Vagina (tissue), 2 donors: ENCODE measurements around the gene TBXA2R. TPM values are rescaled to one million over a fixed set of nuclear protein-coding genes. Genes with fewer than 3 reads are reported as not detected.

Experiments used
- DNase-seq, 2 donors: peaks; one replicate each; pipeline ENCODE4 v3.0.0-alpha.2; 2017; ENCODE audit errors: extremely low spot score in 2 of 2
- H3K27ac ChIP-seq: fragments of 200-600 bp; sonication (generic); one replicate; pipeline ENCODE4 v1.5.1; 2019
- H3K27me3 ChIP-seq: fragments of 200-600 bp; sonication (generic); one replicate; pipeline ENCODE4 v1.5.1; 2019
- H3K36me3 ChIP-seq, 2 donors: fragments of 200-600 bp; sonication (generic); one replicate each; pipeline ENCODE4 v1.5.1; 2017 to 2019
- H3K4me1 ChIP-seq: fragments of 200-600 bp; sonication (generic); one replicate; pipeline ENCODE4 v1.5.1; 2019
- H3K4me3 ChIP-seq, 2 donors: fragments of 200-600 bp; sonication (generic); 1 replicate in 1 of 2; 2 replicates in 1 of 2; pipeline ENCODE4 v1.5.1; 2016 to 2019
- H3K9me3 ChIP-seq: fragments of 200-600 bp; sonication (generic); one replicate; pipeline ENCODE4 v1.5.1; 2019
- CTCF ChIP-seq, 3 experiments: fragments of 450-650 bp in 2 of 3; fragments of 200-600 bp in 1 of 3; sonication (generic) in 1 of 3; IDR thresholded peaks; one replicate each; pipeline ENCODE4 v1.5.1; 2017 to 2019; ENCODE audit warnings: antibody characterized with exemption in 3 of 3, mild to moderate bottlenecking in 2 of 3, moderate library complexity in 2 of 3
- POLR2A ChIP-seq, 2 donors: fragments of 450-650 bp; IDR thresholded peaks; one replicate each; pipeline ENCODE4 v1.6.1; 2017; ENCODE audit warnings: antibody characterized with exemption in 2 of 2, mild to moderate bottlenecking in 2 of 2, moderate library complexity in 2 of 2
- POLR2AphosphoS5 ChIP-seq, 2 donors: sonication (generic); formaldehyde crosslinking; IDR thresholded peaks; one replicate each; pipeline ENCODE4 v1.9.0; 2017; ENCODE audit warnings: antibody characterized with exemption in 2 of 2, mild to moderate bottlenecking in 2 of 2, low read depth in 1 of 2; ENCODE audit not compliant: insufficient read depth in 1 of 2
- intact Hi-C: fragments of 100-400 bp; cut with DNase I; formaldehyde crosslinking; loops from one replicate; pipeline ENCODE4 v1.15.1; 2023
- total RNA-seq: library from RNA; depleted of rRNA; stranded (reverse); fragments of >200 nt; gene quantifications from one replicate; pipeline ENCODE4 v1.2.3, GENCODE V29; 2016

The TBXA2R gene
- total RNA-seq, 1 donor from 2014 or later = 1.7 TPM

- no peak for DNase-seq
- no peaks in the 10 kb centered on the region for H3K9me3 ChIP-seq
- peaks cover 17% of the 10 kb centered on the region for H3K4me1 ChIP-seq
- H3K27me3 ChIP-seq = no peaks in the 10 kb centered on the region
- intact Hi-C loops = no loop called here
- TF ChIP-seq CTCF (IDR thresholded peaks at IDR 0.05) (no peak), POLR2A (IDR thresholded peaks at IDR 0.05) (no peak), POLR2AphosphoS5 (IDR thresholded peaks at IDR 0.05; ENCODE audit: insufficient read depth in 1 of 2, low read depth in 1 of 2) (no peak)
- peaks cover 0 to 52% of the 10 kb centered on the region in 2 donors for H3K36me3 ChIP-seq
- no peak overlapping the region for H3K4me3 ChIP-seq
- no peak overlapping the region for H3K27ac ChIP-seq
Measured at GRCh38 chr19:3612330-3612729, 5.7 kb upstream of the TBXA2R start.

- Histone ChIP-seq H3K36me3 (peaks cover 0 to 52% of the 10 kb centered on the region in 2 donors), H3K27ac (no peak overlapping the region), H3K4me3 (no peak overlapping the region), H3K9me3 (no peaks in the 10 kb centered on the region), H3K4me1 (peaks cover 22% of the 10 kb centered on the region), H3K27me3 (no peaks in the 10 kb centered on the region)
- DNase-seq = no peak
- TF ChIP-seq POLR2A (IDR thresholded peaks at IDR 0.05) (no peak), CTCF (IDR thresholded peaks at IDR 0.05) (no peak), POLR2AphosphoS5 (IDR thresholded peaks at IDR 0.05; ENCODE audit: insufficient read depth in 1 of 2, low read depth in 1 of 2) (no peak)
- intact Hi-C loops = no loop called here
Measured at GRCh38 chr19:3611841-3612240, 5.2 kb upstream of the TBXA2R start.

DNA sequence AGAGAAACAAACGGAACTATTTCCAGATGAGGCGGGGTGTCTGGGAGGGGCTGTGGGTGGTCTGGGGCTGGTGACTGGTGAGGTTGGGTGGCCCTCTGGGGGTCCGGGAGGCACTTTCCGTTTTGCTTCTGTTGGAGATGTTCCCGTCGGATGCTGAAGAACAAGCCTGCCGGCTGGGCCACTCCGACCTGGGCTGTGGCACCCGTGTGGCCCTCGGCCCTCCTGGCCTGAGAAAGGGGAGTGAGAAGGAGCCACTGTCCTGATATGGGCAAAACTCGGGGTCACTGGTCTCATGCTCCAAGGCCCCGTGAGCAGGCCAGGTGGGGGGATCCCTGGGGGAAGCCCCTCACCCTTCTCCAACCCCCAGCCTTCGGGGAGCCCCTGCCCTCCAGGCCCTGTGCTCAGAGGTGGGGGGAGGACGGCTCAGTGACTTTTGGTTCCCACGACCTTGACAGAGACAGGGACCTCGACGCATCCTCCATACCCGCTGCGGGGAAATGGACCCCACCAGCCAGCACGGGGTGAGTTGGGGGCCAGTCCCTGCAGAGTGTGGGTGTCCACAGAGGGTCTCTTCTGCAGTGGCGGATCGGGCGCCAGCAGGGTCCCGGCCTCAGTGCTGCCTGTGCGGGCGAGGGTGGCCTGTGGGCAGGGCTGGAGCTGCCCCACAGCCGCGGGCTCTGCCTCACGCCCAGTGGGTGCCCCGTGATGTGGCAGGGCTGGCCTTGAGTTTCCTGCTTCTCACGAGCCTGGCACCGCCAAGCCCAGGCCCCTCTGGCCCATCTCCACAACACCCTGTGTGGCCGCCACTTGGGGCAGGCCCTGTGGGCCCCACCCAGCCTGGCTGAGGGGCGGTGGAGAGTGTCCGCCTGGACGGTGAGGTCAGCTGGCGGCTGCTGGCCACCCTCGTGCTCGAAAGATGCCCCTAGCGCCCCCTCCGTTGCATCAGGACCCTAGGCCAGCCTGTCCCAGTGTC lies 4.4 kb upstream of the TBXA2R start:
- Histone ChIP-seq H3K4me1 (peaks cover 30% of the 10 kb centered on the region), H3K27me3 (no peaks in the 10 kb centered on the region)
- TF ChIP-seq POLR2AphosphoS5 (IDR thresholded peaks at IDR 0.05; ENCODE audit: insufficient read depth in 1 of 2, low read depth in 1 of 2) = no peak
- no peak for TF ChIP-seq CTCF (IDR thresholded peaks at IDR 0.05)
- TF ChIP-seq POLR2A (IDR thresholded peaks at IDR 0.05) = no peak

DNA sequence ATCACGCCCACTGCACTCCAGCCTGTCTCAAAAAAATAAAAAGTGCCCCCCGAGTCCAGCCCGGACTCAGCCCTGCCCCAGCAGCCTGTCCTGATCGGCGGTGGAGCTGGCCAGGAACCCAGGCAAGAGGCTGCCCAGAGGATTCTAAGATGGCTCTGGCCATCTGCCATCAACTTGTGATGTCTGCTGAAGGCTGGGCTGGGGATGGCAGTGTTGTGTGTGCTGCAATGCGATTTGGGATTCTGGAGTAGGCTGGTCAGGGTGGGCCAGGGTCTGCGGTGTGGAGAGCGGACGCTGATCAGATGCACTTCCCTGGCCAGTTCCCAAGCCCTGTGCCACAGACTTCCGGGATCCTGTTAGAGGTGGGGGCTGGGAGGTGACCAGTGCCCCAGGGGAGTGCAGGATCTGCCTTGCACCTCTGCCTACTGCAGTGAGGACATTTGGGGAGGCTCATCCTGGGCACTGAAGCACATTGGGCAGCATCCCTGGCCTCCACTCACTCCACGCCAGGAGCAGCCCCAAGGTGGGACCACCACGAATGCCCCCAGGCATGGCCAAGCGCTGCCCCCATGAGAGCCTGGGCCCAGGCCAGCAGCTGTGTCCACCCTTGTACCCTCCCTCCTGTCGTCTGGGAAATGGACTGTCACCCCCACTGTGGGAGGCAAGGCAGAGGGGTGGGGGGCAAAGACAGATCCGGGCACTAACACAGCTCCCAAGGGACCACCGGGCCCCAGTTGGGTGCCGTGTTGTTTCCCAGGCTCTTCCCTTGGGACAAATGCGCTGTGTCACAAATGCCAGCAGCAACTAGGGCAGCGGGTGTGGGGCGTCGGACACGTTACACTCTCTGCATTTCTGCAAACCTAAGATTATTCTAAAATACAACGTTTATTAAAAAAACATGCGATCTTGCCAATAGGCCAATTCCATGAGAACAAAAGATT lies 3.4 kb upstream of the TBXA2R start:
- no peak overlapping the region for H3K4me3 ChIP-seq
- no peaks in the 10 kb centered on the region for H3K27me3 ChIP-seq
- peaks cover 37% of the 10 kb centered on the region for H3K4me1 ChIP-seq
- no peak for DNase-seq
- intact Hi-C loops = no loop called here
- no peaks in the 10 kb centered on the region for H3K9me3 ChIP-seq
- no peak overlapping the region for H3K27ac ChIP-seq
- H3K36me3 ChIP-seq = peaks cover 0 to 36% of the 10 kb centered on the region in 2 donors
- TF ChIP-seq POLR2A (IDR thresholded peaks at IDR 0.05) = no peak
- TF ChIP-seq POLR2AphosphoS5 (IDR thresholded peaks at IDR 0.05; ENCODE audit: insufficient read depth in 1 of 2, low read depth in 1 of 2) = no peak
- no peak for TF ChIP-seq CTCF (IDR thresholded peaks at IDR 0.05)

More for the DNA sequence above, 4.4 kb upstream of the TBXA2R start:
- Histone ChIP-seq H3K4me3 (no peak overlapping the region), H3K27ac (no peak overlapping the region), H3K36me3 (peaks cover 0 to 44% of the 10 kb centered on the region in 2 donors), H3K9me3 (no peaks in the 10 kb centered on the region)
- DNase-seq = no peak
- intact Hi-C loops = no loop called here
